ENCODE results near the gene GPC5.

GRCh38 chr13:91648012-91648411, 249.6 kb downstream of the GPC5 start:
- TF ChIP-seq MAX (IDR thresholded peaks at IDR 0.05) (no peak), REST (IDR thresholded peaks at IDR 0.05; ENCODE audit: low read depth) (no peak), FOXM1 (IDR thresholded peaks at IDR 0.05; ENCODE audit: borderline replicate concordance, low read depth) (no peak), TAF1 (IDR thresholded peaks at IDR 0.05; ENCODE audit: low read depth) (no peak), CEBPB (IDR thresholded peaks at IDR 0.05) (no peak), EGR1 (IDR thresholded peaks at IDR 0.05) (no peak), USF1 (IDR thresholded peaks at IDR 0.05) (no peak), CREB1 (IDR thresholded peaks at IDR 0.05; ENCODE audit: low read depth) (no peak), RAD21 (IDR thresholded peaks at IDR 0.05; ENCODE audit: low read depth) (no peak), EP300 (IDR thresholded peaks at IDR 0.05; ENCODE audit: borderline replicate concordance) (no peak), TEAD4 (IDR thresholded peaks at IDR 0.05) (no peak), ZBTB7A (IDR thresholded peaks at IDR 0.05; ENCODE audit: low read depth) (no peak), TCF12 (IDR thresholded peaks at IDR 0.05; ENCODE audit: low read depth) (no peak), NFIC (IDR thresholded peaks at IDR 0.05) (no peak)
